ENCODE results near the gene TMOD2.

Gene TMOD2

GRCh38 chr15:51750792-51751696, at the start of gene TMOD2:
TSS of gene TMOD2 (plus strand) at chr15:51751597. CDS start at chr15:51766442, 14,845 bp downstream.
- peak; percentile 51 for DNase-seq

DNA sequence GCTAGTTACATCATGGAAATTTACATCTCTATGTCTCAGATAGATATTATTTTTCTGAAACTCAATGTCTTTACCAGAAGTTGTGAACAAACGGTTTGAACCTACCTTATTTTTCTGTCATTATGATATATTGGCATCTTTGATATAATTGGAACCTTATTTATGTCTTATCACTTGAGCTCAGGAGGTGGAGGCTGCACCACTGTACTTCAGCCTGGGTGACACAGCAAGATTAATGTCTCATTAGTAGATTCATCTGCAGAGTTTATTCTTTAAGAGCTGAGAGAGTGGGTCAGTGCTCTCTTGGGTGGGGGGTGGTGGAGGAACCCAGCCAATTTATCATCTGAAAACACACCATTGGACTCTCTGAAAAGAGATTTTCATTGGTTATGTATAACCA, 48.7 kb upstream of the TMOD2 start:
- no peak for DNase-seq

DNA sequence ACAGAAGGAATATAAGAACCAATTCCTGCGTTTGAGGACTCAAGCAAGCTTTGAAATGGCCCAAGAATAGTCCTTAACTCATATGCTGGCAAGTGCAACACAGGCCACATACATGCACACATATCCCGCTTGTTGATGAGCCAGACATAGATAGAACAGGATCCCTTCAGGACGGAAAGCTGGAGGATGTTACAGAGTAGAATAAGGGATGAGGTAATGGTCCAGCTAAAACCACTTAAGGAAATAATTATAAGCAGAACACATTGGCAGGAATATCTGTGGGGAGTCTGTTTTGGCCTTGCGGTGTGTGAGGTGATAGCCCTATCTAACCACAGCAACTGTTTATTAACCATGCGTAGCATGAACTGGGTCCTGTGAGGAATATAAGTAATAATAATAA, 45.1 kb upstream of the TMOD2 start:
- DNase-seq = no peak

- DNase-seq = no peak
These were observed 44.3 kb upstream of the TMOD2 start for GRCh38 chr15:51706926-51707608.

- DNase-seq = no peak
These were observed 43.4 kb upstream of the TMOD2 start for GRCh38 chr15:51708013-51708412.

DNA sequence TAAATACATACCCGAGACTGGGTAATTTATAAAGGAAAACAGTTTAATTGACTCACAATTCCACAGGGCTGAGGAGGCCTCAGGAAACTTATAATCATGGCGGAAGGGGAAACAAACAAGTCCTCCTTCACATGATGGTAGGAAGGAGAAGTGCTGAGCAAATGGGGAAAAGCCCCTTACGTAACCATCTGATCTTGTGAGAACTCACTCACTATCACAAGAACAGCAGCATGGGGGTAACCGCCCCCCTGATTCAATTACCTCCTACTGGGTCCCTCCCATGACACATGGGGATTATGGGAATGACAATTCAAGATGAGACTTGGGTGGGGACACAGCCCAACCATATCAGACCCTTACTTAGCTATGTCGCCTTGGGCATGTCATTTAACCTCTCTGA, 42.4 kb upstream of the TMOD2 start:
- no peak for DNase-seq

DNA sequence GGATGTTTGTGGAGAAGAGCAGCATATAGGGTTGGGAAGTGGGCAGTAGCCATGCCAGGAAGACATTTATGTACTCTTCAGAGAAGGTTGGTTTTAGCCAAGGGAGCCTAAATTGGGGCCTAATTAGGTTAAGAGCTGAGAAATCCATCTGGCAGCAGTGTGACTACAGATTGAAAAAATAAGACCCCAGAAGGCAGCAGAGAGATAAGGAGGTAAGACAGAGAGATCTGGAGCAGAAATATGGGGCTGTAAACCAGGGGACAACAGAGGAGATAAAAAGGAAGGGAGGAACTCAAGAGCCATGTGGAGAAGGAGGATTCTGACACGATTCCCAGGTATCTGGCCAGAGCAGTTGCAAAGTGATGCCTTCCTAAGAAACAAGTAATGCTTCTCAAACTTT, 37.2 kb upstream of the TMOD2 start:
- no peak for DNase-seq

GRCh38 chr15:51714911-51715310, 36.5 kb upstream of the TMOD2 start:
- no peak for DNase-seq

- no peak for DNase-seq
These were observed 33.2 kb upstream of the TMOD2 start for GRCh38 chr15:51718219-51718618.

DNA sequence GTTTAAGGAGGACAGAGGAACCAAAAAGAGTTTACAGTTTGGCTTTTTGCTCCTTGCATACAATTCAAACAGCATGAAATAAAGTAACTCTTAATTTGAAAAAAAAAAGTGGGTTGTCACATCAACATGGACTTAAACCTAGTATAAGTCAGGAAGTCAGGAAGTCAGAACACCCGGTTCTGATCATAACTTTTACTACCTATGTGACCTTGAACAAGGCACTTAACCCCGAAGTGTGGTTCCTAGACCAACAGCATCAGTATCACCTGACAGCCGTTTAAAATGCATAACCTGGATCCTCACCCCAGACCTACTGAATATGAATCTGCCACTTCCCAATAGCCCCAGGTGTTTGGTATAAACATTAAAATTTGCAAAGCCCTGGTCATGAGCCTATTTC, 32.7 kb upstream of the TMOD2 start:
- no peak for DNase-seq

GRCh38 chr15:51720201-51720995, 31.0 kb upstream of the TMOD2 start:
- DNase-seq = no peak

- no peak for DNase-seq
These were observed 30.0 kb upstream of the TMOD2 start for GRCh38 chr15:51721199-51721960.

- no peak for DNase-seq
These were observed 27.2 kb upstream of the TMOD2 start for GRCh38 chr15:51724199-51724598.

GRCh38 chr15:51724673-51725072, 26.7 kb upstream of the TMOD2 start:
- no peak for DNase-seq

- DNase-seq = peak; percentile 31
These were observed 24.9 kb upstream of the TMOD2 start for GRCh38 chr15:51726302-51727073.

DNA sequence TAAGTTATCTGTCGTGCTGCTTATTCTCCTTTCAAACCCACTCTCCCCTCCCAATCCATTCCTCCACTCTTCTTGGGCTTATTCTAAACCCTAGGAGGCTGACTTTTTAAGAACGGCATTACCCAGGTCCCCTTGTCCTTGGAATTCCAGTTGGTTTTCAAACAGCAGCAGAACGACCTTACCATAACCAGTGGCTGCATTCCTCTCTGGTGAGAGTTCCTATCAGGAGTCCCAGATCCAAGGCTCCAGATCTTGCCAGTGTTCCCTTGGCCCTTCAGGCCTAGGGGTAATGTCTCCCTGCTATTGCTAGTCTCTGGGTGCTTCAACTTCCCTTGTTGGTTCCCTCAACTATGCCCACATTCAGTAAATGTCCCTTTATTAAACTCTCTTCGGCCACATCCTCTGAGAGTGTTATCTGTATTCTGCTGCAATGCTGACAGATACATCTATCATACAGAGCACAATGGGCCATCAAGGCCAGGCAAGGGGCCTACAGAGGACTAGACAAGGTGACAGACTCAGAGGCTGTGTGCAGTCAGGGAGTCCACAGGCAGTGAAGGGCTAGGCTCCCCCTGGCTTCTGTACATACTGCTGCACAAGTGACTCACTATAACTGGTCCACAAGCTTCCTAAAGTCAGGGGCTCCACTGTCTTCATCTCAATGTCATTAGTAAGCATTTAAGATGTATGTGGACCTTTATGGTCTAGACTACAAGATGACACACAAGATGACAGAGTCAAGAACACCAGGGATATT, 24.1 kb upstream of the TMOD2 start:
- no peak for DNase-seq

DNA sequence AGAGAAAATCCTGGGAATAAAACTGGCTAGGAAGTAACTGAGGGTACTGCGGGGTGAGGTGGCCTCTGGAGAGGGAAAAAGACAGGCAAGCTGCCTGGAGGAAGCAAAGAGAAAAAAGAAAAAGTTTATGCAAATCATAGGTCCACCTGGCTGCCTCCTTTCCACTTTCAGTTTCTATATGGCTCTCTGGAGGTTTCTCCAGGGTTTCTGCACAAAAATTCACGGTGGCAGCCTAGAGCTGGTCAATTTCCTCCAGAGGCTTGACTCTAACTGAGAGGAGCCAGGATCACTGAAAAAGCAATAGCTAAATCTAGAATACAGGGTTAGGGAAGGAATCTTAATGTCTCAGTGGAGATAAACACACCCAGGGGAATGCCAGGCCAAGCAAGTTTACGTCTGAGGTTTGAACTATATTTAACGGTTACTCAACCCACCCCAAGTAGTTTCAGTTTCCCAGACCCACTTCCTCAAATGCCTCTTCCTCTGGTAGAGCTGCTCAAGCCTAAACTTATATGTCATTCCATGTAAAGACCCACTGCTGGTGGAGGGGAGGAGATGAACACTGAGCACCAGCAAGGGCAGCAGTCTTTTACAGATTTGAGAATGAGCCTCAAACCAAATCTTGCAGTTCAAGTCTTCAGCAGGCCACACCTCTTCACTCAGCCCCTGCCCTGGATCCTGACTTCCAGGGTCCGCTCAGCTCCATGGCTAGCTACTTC, 19.7 kb upstream of the TMOD2 start:
- DNase-seq = no peak

DNA sequence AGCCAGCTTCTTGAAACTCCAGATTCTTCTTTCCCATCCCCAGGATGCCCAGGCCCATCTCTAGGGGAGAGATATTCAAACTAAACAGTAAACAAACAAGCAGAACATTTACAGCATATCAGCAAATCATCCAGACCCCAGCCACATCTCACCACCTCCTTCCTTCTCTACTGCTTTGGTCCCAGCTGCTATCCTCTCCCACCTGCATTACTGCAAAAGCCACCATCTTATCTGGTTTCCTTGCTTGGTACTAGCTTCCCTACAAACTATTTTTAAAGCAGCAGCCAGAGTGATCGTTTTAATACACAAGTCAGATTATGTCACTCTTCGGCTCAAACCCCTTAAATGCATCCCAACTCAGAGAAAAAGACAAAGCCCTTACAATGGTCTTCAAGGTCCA, 18.8 kb upstream of the TMOD2 start:
- no peak for DNase-seq

GRCh38 chr15:51735228-51736010, 16.0 kb upstream of the TMOD2 start:
- no peak for DNase-seq

GRCh38 chr15:51736069-51736468, 15.3 kb upstream of the TMOD2 start:
- DNase-seq = no peak
